HFF-Myc (cell line): ENCODE data around the gene NPAS2.

Source experiments
- DNase-seq: peaks from one replicate; pipeline ENCODE4 v3.0.0-alpha.2; 2011; ENCODE audit warnings: low read depth; ENCODE audit errors: extremely low read depth
- H3K4me3 ChIP-seq: replicated peaks from 2 replicates; pipeline ENCODE4 v1.5.1; 2011; ENCODE audit warnings: low read depth, mild to moderate bottlenecking, control low read depth, low read length
- CTCF ChIP-seq: IDR thresholded peaks from 2 replicates; pipeline ENCODE4 v1.5.1; 2012; ENCODE audit warnings: mild to moderate bottlenecking, low read depth, low read length, control low read depth; ENCODE audit errors: missing control alignments

NPAS2 gene

GRCh38 chr2:100803334-100803733 lies 16.6 kb upstream of the NPAS2 start:
- no peak for TF ChIP-seq CTCF
- H3K4me3 ChIP-seq: no peak overlapping the region

GRCh38 chr2:100806550-100806949 lies 13.4 kb upstream of the NPAS2 start:
- H3K4me3 ChIP-seq: no peak overlapping the region
- no peak for DNase-seq
- TF ChIP-seq CTCF: no peak

More at GRCh38 chr2:100803334-100803733, 16.6 kb upstream of the NPAS2 start:
- no peak for DNase-seq

GRCh38 chr2:100807707-100808106 lies 12.2 kb upstream of the NPAS2 start:
- TF ChIP-seq CTCF: no peak
- H3K4me3 ChIP-seq: no peak overlapping the region
- DNase-seq: no peak

GRCh38 chr2:100808582-100808981 lies 11.4 kb upstream of the NPAS2 start:
- no peak overlapping the region for H3K4me3 ChIP-seq
- no peak for TF ChIP-seq CTCF
- DNase-seq: no peak

- TF ChIP-seq CTCF: no peak
Measured at GRCh38 chr2:100809506-100809905, 10.4 kb upstream of the NPAS2 start.

GRCh38 chr2:100810603-100811145 lies 9.3 kb upstream of the NPAS2 start:
- no peak overlapping the region for H3K4me3 ChIP-seq
- no peak for TF ChIP-seq CTCF
- DNase-seq: no peak

More at GRCh38 chr2:100809506-100809905, 10.4 kb upstream of the NPAS2 start:
- DNase-seq: no peak
- H3K4me3 ChIP-seq: no peak overlapping the region

- DNase-seq: no peak
- H3K4me3 ChIP-seq: no peak overlapping the region
- no peak for TF ChIP-seq CTCF
Measured at GRCh38 chr2:100812116-100812515, 7.8 kb upstream of the NPAS2 start.
